Measurements from ENCODE around the gene AURKAIP1.

- no peak for TF ChIP-seq ZFP3 (CRISPR knock-in tag; IDR thresholded peaks at IDR 0.05)
- TF ChIP-seq, protein P1, sequence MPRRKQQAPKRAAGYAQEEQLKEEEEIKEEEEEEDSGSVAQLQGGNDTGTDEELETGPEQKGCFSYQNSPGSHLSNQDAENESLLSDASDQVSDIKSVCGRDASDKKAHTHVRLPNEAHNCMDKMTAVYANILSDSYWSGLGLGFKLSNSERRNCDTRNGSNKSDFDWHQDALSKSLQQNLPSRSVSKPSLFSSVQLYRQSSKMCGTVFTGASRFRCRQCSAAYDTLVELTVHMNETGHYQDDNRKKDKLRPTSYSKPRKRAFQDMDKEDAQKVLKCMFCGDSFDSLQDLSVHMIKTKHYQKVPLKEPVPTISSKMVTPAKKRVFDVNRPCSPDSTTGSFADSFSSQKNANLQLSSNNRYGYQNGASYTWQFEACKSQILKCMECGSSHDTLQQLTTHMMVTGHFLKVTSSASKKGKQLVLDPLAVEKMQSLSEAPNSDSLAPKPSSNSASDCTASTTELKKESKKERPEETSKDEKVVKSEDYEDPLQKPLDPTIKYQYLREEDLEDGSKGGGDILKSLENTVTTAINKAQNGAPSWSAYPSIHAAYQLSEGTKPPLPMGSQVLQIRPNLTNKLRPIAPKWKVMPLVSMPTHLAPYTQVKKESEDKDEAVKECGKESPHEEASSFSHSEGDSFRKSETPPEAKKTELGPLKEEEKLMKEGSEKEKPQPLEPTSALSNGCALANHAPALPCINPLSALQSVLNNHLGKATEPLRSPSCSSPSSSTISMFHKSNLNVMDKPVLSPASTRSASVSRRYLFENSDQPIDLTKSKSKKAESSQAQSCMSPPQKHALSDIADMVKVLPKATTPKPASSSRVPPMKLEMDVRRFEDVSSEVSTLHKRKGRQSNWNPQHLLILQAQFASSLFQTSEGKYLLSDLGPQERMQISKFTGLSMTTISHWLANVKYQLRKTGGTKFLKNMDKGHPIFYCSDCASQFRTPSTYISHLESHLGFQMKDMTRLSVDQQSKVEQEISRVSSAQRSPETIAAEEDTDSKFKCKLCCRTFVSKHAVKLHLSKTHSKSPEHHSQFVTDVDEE (CRISPR knock-in tag; IDR thresholded peaks at IDR 0.05), result no peak
- TF ChIP-seq, protein P2, sequence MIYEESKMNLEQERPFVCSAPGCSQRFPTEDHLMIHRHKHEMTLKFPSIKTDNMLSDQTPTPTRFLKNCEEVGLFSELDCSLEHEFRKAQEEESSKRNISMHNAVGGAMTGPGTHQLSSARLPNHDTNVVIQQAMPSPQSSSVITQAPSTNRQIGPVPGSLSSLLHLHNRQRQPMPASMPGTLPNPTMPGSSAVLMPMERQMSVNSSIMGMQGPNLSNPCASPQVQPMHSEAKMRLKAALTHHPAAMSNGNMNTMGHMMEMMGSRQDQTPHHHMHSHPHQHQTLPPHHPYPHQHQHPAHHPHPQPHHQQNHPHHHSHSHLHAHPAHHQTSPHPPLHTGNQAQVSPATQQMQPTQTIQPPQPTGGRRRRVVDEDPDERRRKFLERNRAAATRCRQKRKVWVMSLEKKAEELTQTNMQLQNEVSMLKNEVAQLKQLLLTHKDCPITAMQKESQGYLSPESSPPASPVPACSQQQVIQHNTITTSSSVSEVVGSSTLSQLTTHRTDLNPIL (CRISPR knock-in tag; IDR thresholded peaks at IDR 0.05; ENCODE audit: low read depth), result no peak
Observed at GRCh38 chr1:1336446-1336845, 38.6 kb downstream of the AURKAIP1 start.

Data from SK-N-SH treated with all-trans-retinoic acid at 6 μM for 48 hours (cell line).